HEK293 (cell line): ENCODE measurements around the gene FGR.

Experiments
- CTCF ChIA-PET: fragments of 350-600 bp; formaldehyde crosslinking; extraction: SDS; loops from one replicate; lab custom pipeline; 2021; ENCODE audit warnings: antibody characterized with exemption; lab: Yijun Ruan, JAX
- POLR2A ChIA-PET: fragments of 300-600 bp; formaldehyde crosslinking; extraction: SDS; loops from one replicate; lab custom pipeline; 2020; ENCODE audit warnings: antibody characterized with exemption, inconsistent platforms; lab: Yijun Ruan, JAX
- H3K27ac ChIP-seq: fragments of 200-500 bp; sonication (Bioruptor generic); 2 replicates; pipeline ENCODE4 v1.5.1; 2014; ENCODE audit warnings: low read depth, low read length, control low read depth, inconsistent platforms; ENCODE audit errors: extremely low read depth
- H3K36me3 ChIP-seq, 2 experiments: fragments of 200-500 bp in 1 of 2; sonication (Bioruptor generic) in 1 of 2; 1 replicate in 1 of 2; 2 replicates in 1 of 2; pipeline ENCODE4 v1.5.1; 2014 to 2017; ENCODE audit warnings: inconsistent platforms in 2 of 2, low read length in 2 of 2; ENCODE audit not compliant: control insufficient read depth in 2 of 2, insufficient read depth in 1 of 2
- H3K4me1 ChIP-seq: fragments of 200-500 bp; sonication (Bioruptor generic); 2 replicates; pipeline ENCODE4 v1.5.1; 2014; ENCODE audit warnings: mild to moderate bottlenecking, low read length, inconsistent platforms; ENCODE audit not compliant: control insufficient read depth, insufficient read depth
- H3K4me3 ChIP-seq: 2 replicates; pipeline ENCODE4 v1.5.1; 2011; ENCODE audit warnings: low read depth, mild to moderate bottlenecking, control low read depth, low read length, moderate library complexity
- H3K9me3 ChIP-seq: fragments of 200-500 bp; sonication (Bioruptor generic); 2 replicates; pipeline ENCODE4 v1.5.1; 2014; ENCODE audit warnings: low read depth, low read length, inconsistent platforms; ENCODE audit not compliant: control insufficient read depth, insufficient read depth
- KLF17 ChIP-seq: fragments of 450-650 bp; formaldehyde crosslinking; IDR thresholded peaks from 2 replicates; pipeline ENCODE4 v1.5.1; 2016; ENCODE audit warnings: missing biosample characterization, missing genetic modification characterization
- PATZ1 ChIP-seq: fragments of 450-650 bp; formaldehyde crosslinking; IDR thresholded peaks from 2 replicates; pipeline ENCODE4 v1.5.1; 2016; ENCODE audit warnings: missing biosample characterization, missing genetic modification characterization
- PRDM6 ChIP-seq: fragments of 450-650 bp; formaldehyde crosslinking; IDR thresholded peaks from 2 replicates; pipeline ENCODE4 v1.5.1; 2017; ENCODE audit warnings: missing biosample characterization, missing genetic modification characterization
- SCRT1 ChIP-seq: fragments of 450-650 bp; formaldehyde crosslinking; IDR thresholded peaks from 2 replicates; pipeline ENCODE4 v1.5.1; 2016; ENCODE audit warnings: missing biosample characterization, missing genetic modification characterization, borderline replicate concordance
- SCRT2 ChIP-seq: fragments of 450-650 bp; formaldehyde crosslinking; IDR thresholded peaks from 2 replicates; pipeline ENCODE4 v1.5.1; 2016; ENCODE audit warnings: missing biosample characterization, missing genetic modification characterization
- SP3 ChIP-seq: fragments of 450-650 bp; formaldehyde crosslinking; IDR thresholded peaks from 2 replicates; pipeline ENCODE4 v1.5.1; 2016; ENCODE audit warnings: missing biosample characterization, missing genetic modification characterization
- TSHZ1 ChIP-seq: fragments of 450-650 bp; formaldehyde crosslinking; IDR thresholded peaks from 2 replicates; pipeline ENCODE4 v1.5.1; 2016; ENCODE audit warnings: missing biosample characterization, missing genetic modification characterization, borderline replicate concordance
- ZBTB21 ChIP-seq: fragments of 450-650 bp; formaldehyde crosslinking; IDR thresholded peaks from 2 replicates; pipeline ENCODE4 v1.5.1; 2017; ENCODE audit warnings: missing biosample characterization, missing genetic modification characterization
- ZBTB26 ChIP-seq: fragments of 450-650 bp; formaldehyde crosslinking; optimal IDR thresholded peaks from 2 replicates; pipeline ENCODE3; 2016; ENCODE audit warnings: missing biosample characterization, mild to moderate bottlenecking, missing genetic modification characterization
- ZBTB6 ChIP-seq: fragments of 450-650 bp; formaldehyde crosslinking; IDR thresholded peaks from 2 replicates; pipeline ENCODE4 v1.5.1; 2017; ENCODE audit warnings: missing biosample characterization, missing genetic modification characterization
- ZFHX2 ChIP-seq: fragments of 450-650 bp; formaldehyde crosslinking; conservative IDR thresholded peaks from 2 replicates; pipeline ENCODE4 v1.5.1; 2016; ENCODE audit warnings: missing biosample characterization, missing genetic modification characterization
- ZNF148 ChIP-seq: fragments of 450-650 bp; formaldehyde crosslinking; IDR thresholded peaks from 2 replicates; pipeline ENCODE4 v1.5.0; 2017; ENCODE audit warnings: missing biosample characterization, missing genetic modification characterization, borderline replicate concordance
- ZNF169 ChIP-seq: fragments of 450-650 bp; formaldehyde crosslinking; IDR thresholded peaks from 2 replicates; pipeline ENCODE4 v1.5.1; 2016; ENCODE audit warnings: missing biosample characterization, missing genetic modification characterization
- ZNF266 ChIP-seq: fragments of 450-650 bp; formaldehyde crosslinking; IDR thresholded peaks from 2 replicates; pipeline ENCODE4 v1.5.1; 2016; ENCODE audit warnings: missing biosample characterization, missing genetic modification characterization, low read depth
- ZNF341 ChIP-seq: fragments of 450-650 bp; formaldehyde crosslinking; IDR thresholded peaks from 2 replicates; pipeline ENCODE4; 2016; ENCODE audit warnings: low read depth, missing biosample characterization, missing genetic modification characterization
- ZNF449 ChIP-seq: fragments of 450-650 bp; formaldehyde crosslinking; IDR thresholded peaks from 2 replicates; pipeline ENCODE4 v1.5.1; 2017; ENCODE audit warnings: missing biosample characterization, mild to moderate bottlenecking, missing genetic modification characterization, moderate library complexity
- ZNF555 ChIP-seq: fragments of 450-650 bp; formaldehyde crosslinking; conservative IDR thresholded peaks from 2 replicates; pipeline ENCODE4 v1.5.1; 2017; ENCODE audit warnings: missing biosample characterization, mild to moderate bottlenecking, missing genetic modification characterization, inconsistent platforms
- ZNF558 ChIP-seq: fragments of 450-650 bp; formaldehyde crosslinking; IDR thresholded peaks from 2 replicates; pipeline ENCODE4 v1.5.1; 2016; ENCODE audit warnings: missing biosample characterization, missing genetic modification characterization
- ZNF677 ChIP-seq: fragments of 450-650 bp; IDR thresholded peaks from 2 replicates; pipeline ENCODE4 v1.5.0; 2018; ENCODE audit warnings: missing biosample characterization, mild to moderate bottlenecking, missing genetic modification characterization, moderate library complexity

FGR gene

GRCh38 chr1:27562534-27563340, 72.2 kb downstream of the FGR start:
- H3K9me3 ChIP-seq = no peaks in the 10 kb centered on the region
- no peak overlapping the region for H3K4me3 ChIP-seq
- no peaks in the 10 kb centered on the region for H3K4me1 ChIP-seq
- POLR2A ChIA-PET = no interaction called here
- CTCF ChIA-PET = interaction anchor here (0.9 to 1.3 kb wide), 4 partner anchors 8 to 44 kb away, joined by 3 to 9 read pairs (median 4); no protein-coding TSS in a partner anchor
- H3K36me3 ChIP-seq = peaks cover 0 to 4% of the 10 kb centered on the region in 2 experiments; a peak in 1 of 3 replicates
- H3K27ac ChIP-seq = no peak overlapping the region
- peak; percentile 64 for TF ChIP-seq ZFHX2 (tag by site-specific recombination)
- no peak for TF ChIP-seq PATZ1
- no peak for TF ChIP-seq KLF17
- no peak for TF ChIP-seq ZNF449 (tag by site-specific recombination)
- TF ChIP-seq ZBTB26 = no peak
- no peak for TF ChIP-seq TSHZ1 (tag by site-specific recombination)
- no peak for TF ChIP-seq ZNF148 (tag by site-specific recombination)
- no peak for TF ChIP-seq ZBTB6
- TF ChIP-seq PRDM6 (tag by site-specific recombination) = no peak
- TF ChIP-seq ZNF169 (tag by site-specific recombination) = no peak
- peak; percentile 96 for TF ChIP-seq SCRT2 (tag by site-specific recombination)
- no peak for TF ChIP-seq ZBTB21 (tag by site-specific recombination)
- peak; percentile 28 for TF ChIP-seq ZNF341 (tag by site-specific recombination)
- no peak for TF ChIP-seq ZNF677 (tag by site-specific recombination)
- no peak for TF ChIP-seq ZNF555 (tag by site-specific recombination)
- no peak for TF ChIP-seq SP3
- TF ChIP-seq SCRT1 = peak; percentile 92
- TF ChIP-seq ZNF558 (tag by site-specific recombination) = no peak
- TF ChIP-seq ZNF266 (tag by site-specific recombination) = no peak
